Stimulated activated CD4-positive, alpha-beta T cell treated with anti-CD3 and anti-CD28 coated beads, Interleukin-1b, Interleukin-23, amount 100 ng/mL, for 1 hour (primary cell): ENCODE measurements around the gene CDK6.
"Not testable (repeated sequence)": the region's sequence is repeated elsewhere in the genome, so short reads cannot be mapped to it uniquely, and the experiment has no call there.

Experiments used
- DNase-seq, 2 donors: peaks; one replicate each; pipeline ENCODE4 v3.0.0-alpha.2; 2020; ENCODE audit warnings: low read depth in 2 of 2

Gene CDK6

DNA sequence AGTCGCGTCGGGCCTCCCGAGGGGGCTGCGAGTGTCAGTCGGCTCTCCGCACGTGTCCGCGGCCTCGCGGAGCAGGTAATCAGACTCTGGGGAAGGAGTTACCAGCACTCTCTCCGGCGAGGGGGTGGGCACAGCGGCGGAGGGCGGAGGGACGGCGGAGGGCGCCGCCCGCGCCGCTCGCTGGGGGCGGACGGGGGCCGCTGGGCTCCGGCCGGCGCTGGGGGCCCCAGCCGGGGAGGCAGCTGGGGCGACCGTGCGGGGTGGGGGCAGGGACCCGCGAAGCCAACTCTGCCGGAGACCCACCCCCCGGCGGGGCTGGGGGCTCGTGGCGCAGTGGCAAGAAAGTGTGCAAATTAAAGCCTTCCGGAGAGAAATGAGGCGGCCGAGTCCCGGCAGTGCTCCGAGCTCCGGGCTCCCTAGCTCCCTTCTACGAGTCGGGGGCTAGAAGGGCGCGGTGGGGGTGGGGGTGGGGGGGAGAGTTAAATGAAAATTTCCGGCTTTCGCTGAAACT lies at the start of gene CDK6:
TSS of gene CDK6 (minus strand) at position 85 of the 511 bp plus-strand sequence. CDS start 3,250 bp downstream, outside the sequence.
- DNase-seq = peak in 1 of 2 donors; percentile 46

DNA sequence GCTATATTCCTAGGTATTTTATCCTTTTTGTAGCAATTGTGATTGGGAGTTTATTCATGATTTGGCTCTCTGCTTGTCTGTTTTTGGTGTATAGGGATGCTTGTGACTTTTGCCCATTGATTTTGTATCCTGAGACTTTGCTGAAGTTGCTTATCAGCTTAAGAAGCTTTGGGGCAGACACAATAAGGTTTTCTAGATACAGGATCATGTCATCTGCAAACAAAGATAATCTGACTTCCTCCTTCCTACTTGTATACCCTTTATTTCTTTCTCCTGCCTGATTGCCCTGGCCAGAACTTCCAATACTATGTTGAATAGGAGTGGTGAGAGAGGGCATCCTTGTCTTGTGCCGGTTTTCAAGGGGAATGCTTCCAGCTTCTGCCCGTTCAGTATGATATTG lies 49.7 kb upstream of the CDK6 start:
- not testable (repeated sequence) for DNase-seq

DNA sequence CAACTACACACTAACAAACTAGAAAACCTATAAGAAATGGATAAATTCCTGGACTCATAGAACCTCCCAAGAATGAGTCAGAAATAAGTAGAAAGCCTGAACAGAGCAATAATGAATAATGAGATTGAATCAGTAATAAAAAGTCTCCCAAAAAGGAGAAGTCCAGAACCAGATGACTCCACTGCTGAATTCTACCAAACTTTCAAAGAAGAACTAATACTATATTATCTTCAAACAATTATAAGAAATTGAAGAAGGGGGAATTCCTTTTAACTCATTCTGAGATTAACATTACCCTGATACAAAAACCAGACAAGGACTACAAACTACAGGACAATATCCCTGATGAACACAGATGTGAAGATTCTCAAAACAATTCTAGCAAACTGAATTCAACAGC lies 47.8 kb upstream of the CDK6 start:
- DNase-seq = no peak

DNA sequence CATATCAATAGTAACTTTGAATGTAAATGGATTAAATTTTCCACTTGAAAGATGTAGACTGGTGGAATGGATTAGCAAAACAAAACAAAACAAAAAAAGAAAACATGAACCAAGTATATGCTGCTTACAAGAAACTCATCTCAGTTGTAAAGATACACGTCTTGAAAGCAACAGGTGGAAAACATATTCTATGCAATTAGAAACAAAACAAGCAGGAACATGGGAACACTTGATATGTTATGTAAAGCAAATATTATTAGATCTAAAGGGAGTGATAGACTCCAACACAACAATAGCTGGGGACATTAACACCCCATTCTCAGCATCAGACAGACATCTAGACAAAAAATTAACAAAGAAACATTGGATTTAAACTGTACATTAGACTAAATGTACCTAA lies 46.4 kb upstream of the CDK6 start:
- DNase-seq = no peak

DNA sequence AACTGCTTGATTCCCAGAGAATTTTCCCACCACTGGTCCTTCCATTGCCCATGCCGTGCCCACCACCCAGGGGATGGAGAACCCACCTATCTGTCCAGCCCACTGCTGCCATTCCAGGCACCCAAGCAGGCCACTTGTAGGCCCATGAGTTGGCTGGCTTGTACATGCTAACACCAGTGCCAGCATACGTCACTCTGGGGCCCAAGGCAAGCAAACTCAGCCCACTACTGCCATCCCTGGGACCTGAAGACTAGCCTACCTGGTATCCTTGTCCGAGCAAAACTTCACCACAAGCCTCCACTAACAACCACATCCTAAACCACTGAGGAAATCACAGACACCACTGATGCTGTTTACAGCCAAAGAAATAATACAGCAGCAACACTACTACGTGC lies 44.7 kb upstream of the CDK6 start:
- no peak for DNase-seq

DNA sequence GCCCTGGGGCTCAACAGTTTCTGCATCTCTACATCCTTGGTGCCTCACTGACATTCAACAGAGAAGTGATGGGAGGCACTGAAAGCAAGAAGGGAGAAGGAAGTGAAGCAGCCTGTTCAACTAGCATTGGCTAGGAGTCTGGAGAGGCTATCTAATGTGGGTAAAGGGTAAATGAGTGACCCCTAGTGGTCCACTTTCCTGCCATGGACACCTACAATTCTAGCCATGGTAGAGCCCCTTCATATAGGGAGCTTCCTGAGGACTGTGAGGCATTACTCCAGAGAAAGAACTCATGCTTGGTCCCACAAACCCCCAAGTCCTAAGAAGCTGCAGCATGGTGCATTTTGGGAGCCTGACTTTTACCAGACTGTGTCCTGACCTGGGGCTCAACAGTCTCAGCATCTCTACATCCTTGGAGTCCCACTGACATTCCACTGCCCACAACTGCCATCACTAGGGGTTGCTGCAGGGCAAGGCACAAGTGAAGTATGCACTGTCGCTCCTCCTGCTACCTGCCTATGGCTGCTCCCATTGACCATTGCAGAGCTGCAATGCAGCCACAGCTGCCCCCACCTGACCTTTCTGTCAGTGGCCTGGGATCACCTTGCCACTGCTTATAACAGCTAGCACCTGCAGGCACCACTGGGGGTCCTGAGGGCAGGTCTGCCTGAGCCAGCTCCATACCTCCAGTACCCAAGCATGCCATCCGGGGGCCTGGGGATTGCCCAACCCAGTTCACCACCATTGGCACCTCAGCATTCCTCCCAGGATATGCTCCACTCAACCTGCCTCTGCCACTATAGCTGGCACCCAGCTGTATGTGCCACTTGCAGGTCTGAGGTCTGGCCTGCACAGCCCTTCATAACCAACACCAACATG lies 44.1 kb upstream of the CDK6 start:
- no peak for DNase-seq

DNA sequence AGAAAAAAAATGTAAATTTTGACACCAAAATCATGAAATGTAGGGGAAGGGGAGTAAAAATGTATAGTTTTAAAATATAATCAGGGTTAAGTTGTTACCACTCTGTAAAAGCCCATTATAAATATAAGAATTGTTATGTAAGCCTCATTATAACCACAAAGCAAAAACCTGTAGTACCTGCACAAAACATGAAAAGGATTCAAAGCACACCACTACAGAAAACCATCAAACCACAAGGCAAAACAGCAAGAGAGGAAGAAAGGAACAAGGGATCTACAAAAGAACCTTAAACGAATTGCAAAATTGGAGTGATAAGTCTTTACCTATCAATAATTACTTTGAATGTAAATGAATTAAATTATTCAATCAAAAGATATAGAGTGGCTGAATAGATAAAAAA lies 41.0 kb upstream of the CDK6 start:
- DNase-seq = no peak

DNA sequence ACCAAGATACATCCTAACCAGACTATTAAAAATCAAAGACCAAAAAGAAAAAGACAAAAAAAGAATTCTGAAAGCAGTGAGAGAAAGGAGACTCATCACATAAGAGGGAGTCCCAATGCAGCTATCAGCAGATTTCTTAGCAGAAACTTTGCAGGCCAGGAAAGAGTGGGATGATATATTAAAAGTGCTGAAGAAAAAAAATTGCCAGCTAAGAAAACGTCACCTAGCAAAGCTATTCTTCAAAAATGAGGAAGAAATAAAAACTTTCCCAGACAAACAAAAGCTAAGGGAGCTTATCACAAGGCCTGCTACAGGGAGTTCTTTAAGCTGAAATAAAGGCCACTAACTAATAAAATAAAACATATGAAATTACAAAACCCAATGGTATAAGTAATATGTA lies 40.5 kb upstream of the CDK6 start:
- DNase-seq = no peak

DNA sequence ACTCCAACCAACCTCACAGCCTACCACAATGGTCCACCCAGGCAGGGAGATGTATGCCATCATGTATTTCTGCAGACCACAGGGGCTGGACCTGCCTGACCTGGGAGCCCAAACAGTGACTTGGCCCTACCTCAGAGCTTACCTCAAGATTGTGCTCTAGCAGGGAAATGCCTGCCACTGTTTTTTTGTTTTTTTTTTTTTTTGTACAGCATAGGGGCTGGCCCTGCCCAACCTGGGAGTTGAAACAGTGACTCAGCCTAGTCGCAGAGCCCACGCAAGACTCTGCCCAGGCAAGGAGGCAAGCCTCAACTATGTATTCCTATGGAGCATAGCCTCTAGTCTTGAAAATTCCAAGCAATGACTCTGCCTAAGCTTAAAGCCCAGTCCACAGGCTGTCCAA lies 39.3 kb upstream of the CDK6 start:
- DNase-seq = no peak

DNA sequence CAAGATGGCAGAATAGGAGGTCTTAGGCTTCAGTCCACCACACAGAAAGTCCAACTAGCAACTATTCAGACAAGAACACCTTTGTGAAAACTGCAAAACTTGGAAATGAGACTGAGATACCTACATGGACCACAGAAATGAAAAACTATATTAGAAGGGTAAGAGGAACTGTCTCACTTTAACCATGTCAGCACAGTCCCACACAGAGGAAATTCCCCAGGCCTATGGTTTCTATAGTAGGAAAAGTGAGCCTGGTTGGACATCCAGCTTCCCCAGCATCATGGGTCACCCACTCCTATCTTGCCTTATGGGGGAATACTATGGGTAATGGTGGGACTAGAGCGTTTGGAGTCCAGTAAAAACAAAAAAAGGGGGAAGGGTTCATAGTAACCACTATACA lies 38.8 kb upstream of the CDK6 start:
- no peak for DNase-seq

DNA sequence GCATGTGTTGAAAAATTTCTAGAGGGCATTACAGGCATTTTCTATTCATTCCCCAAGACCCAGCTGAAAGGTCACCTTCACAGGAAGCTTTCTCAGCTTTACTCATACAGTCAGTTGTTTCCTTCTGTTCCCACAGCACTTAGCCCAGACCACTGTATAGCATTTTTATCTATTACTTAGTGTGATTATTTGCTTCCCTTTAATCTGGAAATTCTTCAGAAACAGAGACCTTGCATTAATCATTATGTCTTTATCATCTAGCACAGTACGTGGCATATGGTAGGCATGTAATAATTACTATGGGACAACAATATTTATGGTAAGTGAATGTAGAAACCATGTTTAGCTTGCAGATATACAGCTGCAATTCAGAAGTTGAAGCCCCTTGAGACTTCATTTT lies 38.2 kb upstream of the CDK6 start:
- no peak for DNase-seq

DNA sequence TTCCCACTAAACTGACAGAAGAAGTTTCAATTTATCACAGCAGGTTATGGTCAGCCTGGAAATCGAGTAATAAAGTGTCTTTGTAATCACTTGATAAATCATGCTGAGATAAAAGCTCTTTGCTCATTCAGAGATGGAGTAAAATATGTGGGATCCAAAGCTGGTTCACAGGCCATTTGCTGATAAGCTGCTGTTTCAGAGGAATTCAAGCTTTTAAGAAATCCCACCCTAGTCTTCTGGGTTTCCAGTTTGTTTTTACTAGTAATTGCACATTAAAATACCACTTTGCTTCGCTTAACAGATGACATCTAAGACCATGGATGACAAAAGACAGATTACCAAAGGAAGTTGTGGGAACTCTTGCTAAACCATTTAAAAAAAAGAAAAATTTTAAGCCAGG lies 37.4 kb upstream of the CDK6 start:
- no peak for DNase-seq

DNA sequence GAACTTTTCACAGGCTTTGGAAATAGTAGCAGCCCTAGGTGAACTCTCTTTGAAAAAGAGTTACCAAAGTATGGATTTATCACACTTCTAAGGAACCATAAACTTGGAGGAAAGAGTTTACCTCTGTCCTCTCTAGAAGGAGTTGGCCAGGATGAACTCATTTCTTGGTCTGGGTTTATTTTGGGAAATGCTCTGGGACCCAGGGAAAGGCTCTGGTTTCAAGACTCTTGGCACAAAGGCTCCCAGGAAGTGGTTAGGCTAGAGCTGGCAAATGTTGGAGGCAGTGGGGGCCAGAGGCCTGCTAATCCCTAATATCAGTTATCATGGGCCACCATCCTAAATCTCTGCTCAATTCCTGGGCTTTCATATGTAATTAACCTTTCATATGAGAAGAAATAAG lies 36.3 kb upstream of the CDK6 start:
- no peak for DNase-seq

DNA sequence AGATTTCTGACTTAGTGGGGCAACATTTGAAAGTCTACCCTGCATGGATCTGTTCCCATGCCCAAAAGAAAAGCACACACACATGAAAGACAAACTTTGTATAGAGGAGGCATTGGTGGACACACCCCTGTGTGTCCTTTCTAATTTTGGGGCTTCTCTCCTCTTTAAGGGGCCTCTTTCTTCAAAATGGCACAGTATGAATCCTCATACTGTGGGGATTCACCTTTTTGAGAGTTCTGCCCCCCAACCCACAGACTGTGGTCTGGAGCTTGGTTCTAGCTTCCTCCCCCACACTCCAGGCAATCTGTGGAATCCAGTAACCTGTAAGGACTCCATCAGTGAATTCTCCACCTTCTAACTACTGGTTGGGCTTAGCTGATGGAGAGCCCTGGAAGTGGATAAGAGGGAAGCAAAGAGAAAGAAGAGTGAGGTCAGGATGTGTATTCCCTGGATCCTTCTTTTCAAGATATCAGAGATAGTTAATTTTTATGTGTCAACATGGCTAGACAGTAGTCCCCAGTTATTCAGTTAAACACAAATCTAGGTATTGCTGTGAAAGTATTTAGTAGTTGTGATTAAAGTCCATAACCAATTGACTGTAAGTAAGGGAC lies 32.4 kb upstream of the CDK6 start:
- DNase-seq = no peak

DNA sequence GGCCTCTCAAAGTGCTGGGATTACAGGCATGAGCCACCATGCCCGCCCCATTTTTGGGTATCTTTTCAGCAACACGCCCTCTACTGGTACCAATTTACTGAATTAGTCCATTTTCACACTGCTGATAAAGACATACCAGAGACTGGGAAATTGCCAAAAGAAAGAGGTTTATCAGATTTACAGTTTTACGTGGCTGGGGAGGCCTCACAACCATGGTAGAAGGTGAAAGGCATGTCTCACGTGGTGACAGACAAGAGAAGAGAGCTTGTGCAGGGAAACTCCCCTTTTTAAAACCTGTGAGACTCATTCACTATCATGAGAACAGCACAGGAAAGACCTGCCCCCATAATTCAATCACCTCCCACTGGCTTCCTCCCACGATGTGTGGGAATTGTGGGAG lies 27.8 kb upstream of the CDK6 start:
- not testable (repeated sequence) for DNase-seq

DNA sequence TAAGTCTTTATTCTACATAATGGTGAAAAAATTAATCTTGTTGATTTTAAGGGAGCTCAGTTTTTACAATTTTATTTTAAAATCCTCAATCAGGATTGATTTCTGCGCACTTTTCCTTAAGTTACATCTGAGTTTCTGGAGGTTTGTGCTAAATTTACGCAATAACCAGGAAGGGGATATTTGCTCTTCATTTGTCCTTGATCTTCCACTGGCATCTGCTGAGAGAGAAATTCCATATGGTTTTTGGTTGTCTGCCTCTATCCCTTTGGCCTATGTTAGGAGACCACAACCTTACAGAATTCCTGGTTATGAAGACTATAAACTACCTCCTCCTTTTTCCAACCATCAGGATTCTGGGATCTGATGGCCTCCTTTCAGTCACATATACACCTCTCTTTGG lies 20.1 kb upstream of the CDK6 start:
- DNase-seq = no peak

DNA sequence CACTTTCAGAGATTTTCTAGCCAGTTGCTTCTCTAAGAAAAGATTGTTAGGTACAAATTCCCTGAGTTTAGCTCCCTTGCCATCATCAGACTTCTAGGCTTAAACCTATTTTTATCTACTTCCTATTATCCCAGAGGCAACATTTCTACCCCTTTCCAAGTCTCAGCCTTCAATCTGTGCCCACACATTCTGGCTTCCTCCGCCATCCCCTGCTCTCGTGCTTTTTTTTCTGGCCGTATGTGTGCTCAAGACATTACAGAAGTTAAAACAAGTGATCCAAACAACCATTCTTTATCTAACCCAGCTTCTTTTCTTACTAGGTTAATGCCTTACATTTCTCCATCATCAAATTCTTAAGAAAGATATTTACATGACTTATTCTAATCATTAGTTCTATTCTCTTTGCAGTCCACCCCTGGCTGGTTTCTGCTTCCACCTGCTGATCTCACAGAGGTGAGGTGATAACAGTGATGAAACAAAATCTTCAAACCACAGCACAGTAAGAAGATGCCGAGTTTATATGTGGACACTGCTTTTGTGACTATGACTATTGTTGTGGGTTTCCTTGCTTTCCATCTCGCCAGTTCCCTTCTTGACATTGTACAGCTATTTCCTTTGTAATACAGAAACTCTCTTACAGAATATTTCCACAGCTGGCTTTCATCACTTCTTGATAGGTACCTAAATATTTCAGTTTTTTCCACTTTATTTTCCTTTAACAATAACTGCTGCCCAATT lies 18.3 kb upstream of the CDK6 start:
- DNase-seq = no peak

DNA sequence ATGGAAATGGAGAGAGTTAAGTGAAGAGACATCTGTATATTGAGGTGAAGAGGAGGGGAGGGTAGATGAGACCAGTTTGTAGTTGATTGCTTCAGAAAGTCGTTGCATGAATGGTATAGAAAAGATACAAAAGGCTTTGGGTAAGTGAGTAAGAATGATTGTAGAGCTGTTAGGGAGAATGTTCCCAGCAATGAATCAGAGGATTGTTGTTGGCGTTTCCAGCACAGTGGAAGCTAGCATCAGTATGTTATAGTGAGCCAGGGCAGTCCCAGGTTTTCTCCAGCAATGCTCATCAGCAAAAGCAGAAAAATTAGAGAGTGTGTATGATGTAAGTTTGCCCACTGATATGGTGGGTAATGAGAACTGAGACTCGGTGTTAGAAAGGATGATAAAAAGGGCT lies 15.4 kb upstream of the CDK6 start:
- DNase-seq = no peak

DNA sequence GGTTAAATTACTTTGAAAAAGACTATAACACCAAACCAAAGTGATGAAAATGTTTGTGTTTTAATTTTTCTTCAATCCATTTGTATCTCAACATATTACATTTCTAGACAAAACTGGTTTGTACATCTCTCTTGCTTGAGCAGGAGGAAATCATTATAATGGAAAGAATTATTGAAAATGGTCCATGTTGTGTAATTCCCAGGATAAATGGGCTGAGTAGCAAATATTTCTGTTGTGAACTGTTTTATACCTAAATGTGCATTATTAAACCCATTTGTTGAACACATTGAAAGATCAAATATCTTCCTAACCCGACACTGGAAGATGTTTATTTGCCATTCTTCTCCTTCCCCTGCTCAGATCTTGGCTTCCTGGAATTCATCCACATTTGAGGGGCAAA lies 14.1 kb upstream of the CDK6 start:
- DNase-seq = no peak

DNA sequence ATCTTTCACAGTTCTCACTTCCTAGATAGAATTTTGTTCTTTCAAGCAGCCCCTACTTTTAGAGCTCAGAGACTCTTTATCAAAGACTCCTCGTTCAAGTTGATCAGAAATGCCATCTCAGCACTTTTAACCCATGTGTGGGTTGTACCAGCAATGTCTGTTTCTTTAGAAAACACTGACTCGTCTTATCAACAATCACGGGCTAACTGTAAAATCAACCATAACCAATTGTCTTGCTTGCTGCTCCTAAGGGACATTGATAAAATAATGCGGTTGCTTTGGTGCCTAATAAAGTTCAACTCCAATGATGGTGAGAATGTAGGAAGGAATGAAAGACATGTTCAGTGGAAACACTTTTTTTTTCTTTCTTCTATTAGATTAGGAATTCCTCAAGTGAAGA lies 12.9 kb upstream of the CDK6 start:
- DNase-seq = no peak

DNA sequence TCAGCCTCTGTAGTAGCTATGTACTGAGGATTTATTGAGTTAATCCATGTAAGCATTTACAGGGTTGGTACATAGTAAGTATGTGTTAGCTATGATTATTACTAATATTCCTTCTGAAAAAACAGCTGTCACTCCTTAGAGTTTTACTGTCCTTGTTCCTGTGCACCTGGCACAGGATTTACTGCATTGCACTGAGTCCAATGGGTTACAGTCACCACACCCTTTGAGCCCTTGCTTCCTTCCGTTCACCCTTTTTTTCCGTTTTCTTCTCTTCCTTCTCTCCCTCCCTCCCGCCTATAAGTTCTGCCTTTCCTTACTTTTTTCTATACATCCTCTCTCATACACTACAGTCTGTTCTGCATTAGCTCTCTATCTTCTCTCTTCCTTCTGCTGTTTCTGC lies 12.5 kb upstream of the CDK6 start:
- DNase-seq = no peak

DNA sequence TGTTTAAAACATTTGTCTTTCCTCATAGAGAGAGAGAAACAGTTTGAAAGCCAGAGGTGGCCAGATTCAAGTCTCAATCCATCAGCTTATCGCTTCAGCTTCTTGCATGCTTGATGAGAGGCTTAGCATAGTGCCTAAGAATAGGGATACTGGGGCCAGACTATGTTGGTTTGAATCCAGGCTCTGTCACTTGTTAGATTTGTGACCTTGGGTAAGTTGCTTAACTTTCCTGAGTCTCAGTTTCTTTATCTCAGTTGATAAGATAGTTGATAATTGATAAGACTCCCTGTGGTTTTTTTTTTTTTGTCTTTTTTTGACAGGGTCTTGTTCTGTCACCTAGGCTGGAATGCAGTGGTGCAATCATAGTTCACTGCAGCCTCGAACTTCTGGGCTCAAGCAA lies 12.1 kb upstream of the CDK6 start:
- no peak for DNase-seq

DNA sequence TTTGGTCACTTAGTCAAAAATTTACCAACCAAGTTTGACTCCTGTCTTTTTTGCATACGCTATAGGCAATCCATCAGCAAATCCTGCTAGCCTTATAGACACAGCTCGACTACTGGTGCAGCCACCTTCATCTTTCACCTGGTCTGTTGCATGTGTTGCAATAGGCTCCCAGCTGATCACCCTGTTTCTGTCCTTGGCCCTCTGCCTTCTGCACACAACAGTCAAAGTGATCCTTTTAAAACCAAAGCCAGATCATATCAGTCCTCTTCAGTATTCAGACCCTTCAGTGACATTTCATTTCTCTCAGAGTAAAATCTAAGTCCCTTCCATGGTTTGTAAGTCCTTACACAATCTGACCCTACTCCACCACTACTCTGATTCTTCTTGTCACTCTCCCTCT lies 10.9 kb upstream of the CDK6 start:
- no peak for DNase-seq
